ENCODE measurements around the gene SNORC.

- TF ChIP-seq POLR2AphosphoS5 (IDR thresholded peaks at IDR 0.05) = no peak
- TF ChIP-seq EP300 (IDR thresholded peaks at IDR 0.05) = no peak
- TF ChIP-seq CTCF (IDR thresholded peaks at IDR 0.05) = no peak
Observed at GRCh38 chr2:232870766-232871371, 805 bp downstream of the SNORC start.
